Stomach (tissue), 9 donors: ENCODE measurements around the gene TENT5C. TPM values are rescaled to one million over a fixed set of nuclear protein-coding genes. Genes with fewer than 3 reads are reported as not detected.

ENCODE experiments used
- DNase-seq, 2 donors: peaks; one replicate each; pipeline versions ENCODE4 v3.0.0 to v3.0.0-alpha.2; 2013 to 2019
- H3K27ac ChIP-seq, 5 donors: fragments of 200-600 bp in 4 of 5; sonication (generic) in 4 of 5; one replicate each; pipeline ENCODE4 v1.5.1; 2013 to 2019; ENCODE audit warnings: mild to moderate bottlenecking in 1 of 5, moderate library complexity in 1 of 5
- H3K27me3 ChIP-seq, 3 donors: fragments of 200-600 bp; sonication (generic); one replicate each; pipeline ENCODE4 v1.5.1; 2017 to 2019; ENCODE audit warnings: mixed run types in 1 of 3
- H3K36me3 ChIP-seq, 4 donors: fragments of 200-600 bp; sonication (generic); 1 replicate in 3 of 4; 2 replicates in 1 of 4; pipeline ENCODE4 v1.5.1; 2016 to 2019
- H3K4me1 ChIP-seq, 4 donors: fragments of 200-600 bp; sonication (generic); one replicate each; pipeline ENCODE4 v1.5.1; 2016 to 2019
- H3K4me3 ChIP-seq, 4 donors: fragments of 200-600 bp; sonication (generic) in 3 of 4; one replicate each; pipeline ENCODE4 v1.5.1; 2016 to 2019; ENCODE audit warnings: mild to moderate bottlenecking in 1 of 4
- H3K9me3 ChIP-seq, 4 donors: fragments of 200-600 bp; sonication (generic); one replicate each; pipeline ENCODE4 v1.5.1; 2016 to 2019
- CTCF ChIP-seq, 7 experiments: fragments of 450-650 bp in 4 of 7; fragments of 200-600 bp in 3 of 7; sonication (generic) in 3 of 7; IDR thresholded peaks; one replicate each; pipeline ENCODE4 v1.5.1; 2016 to 2019; ENCODE audit warnings: antibody characterized with exemption in 7 of 7, control low read depth in 2 of 7, mild to moderate bottlenecking in 1 of 7
- EP300 ChIP-seq: sonication (generic); formaldehyde crosslinking; IDR thresholded peaks from one replicate; pipeline ENCODE4 v1.6.1; 2017; ENCODE audit warnings: antibody characterized with exemption
- POLR2A ChIP-seq, 4 donors: fragments of 450-650 bp; IDR thresholded peaks; one replicate each; pipeline ENCODE4 v1.6.1; 2016; ENCODE audit warnings: antibody characterized with exemption in 4 of 4, control low read depth in 2 of 4, mild to moderate bottlenecking in 1 of 4, moderate library complexity in 1 of 4
- POLR2AphosphoS5 ChIP-seq, 3 donors: sonication (generic); formaldehyde crosslinking; IDR thresholded peaks; one replicate each; pipeline ENCODE4 v1.6.1; 2016; ENCODE audit warnings: antibody characterized with exemption in 3 of 3
- WGBS, 5 donors: extraction: QIAGEN DNeasy Blood & Tissue Kit in 3 of 5; methylation state at CpG; one replicate each; pipeline versions ENCODE4 v1.1.5 to v1.1.7; 2013 to 2018; 5-methylcytosine and 5-hydroxymethylcytosine counted together
- intact Hi-C: fragments of 100-400 bp; cut with DNase I; formaldehyde crosslinking; loops from one replicate; pipeline ENCODE4 v1.15.1; 2023; ENCODE audit warnings: low total_unique reads
- polyA plus RNA-seq, 3 donors: library from polyadenylated mRNA; stranded (reverse); fragments of 200-250 nt; gene quantifications; one replicate each; pipeline ENCODE4 v1.2.3, GENCODE V29; 2013
- total RNA-seq, 5 donors: library from RNA; depleted of rRNA; stranded (reverse); fragments of >200 nt; gene quantifications; one replicate each; pipeline versions ENCODE4 v1.1.0 to v1.2.3, GENCODE V29; 2014 to 2016
- donor health status: healthy with polysubstance abuse.
- donor health status: Bipolar disorder and iron deficiency.
- donor health status: healthy.

The TENT5C gene
- total and polyA plus RNA-seq, 8 donors = 6.0 to 28.1 (median 11.4) TPM

DNA sequence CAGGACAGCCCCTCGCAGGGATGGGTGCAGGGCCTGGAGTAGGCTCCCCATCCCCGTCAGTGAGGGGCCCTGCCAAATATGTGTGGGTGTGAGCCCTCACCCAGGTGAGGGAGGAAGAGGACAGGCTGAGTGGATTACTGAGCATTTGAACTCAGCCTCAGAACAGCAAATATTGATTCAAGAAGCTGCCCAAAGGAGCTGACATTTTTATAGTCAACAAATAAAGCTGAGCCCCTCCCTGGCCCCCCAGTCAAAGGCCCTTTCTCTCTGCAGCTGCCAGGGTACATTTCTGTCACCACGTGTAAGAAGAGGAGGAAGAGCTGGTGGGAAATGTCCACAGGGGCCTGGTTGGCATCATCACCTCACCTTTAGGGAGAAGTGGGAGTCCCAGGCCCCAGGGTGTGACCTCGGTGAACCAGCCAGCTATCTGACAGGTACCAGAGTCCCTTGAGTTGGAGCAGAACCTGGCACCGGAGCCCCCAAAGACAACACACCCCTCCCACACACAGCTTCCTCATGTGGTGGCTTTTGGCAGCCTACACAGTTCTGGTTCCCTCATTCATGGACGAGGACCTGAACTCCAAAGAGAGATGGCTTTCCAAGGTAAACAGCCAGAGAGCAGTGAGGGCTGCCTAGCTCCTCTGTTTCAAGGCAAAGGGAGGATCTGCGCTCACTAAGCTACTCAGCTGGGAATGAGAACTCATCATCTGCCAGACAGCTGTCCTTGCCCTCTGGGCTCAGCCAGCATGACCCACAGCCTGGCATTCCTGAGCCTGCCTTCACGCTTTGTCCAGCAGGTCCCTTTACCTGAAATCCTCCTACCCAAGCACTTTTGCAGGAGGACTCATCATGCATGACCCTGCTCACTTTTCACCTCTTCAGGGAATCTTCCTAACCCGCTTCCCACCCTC is 43.0 kb upstream of the TENT5C start:
- Histone ChIP-seq H3K4me1 (peaks cover 21 to 49% (median 32%) of the 10 kb centered on the region in 4 donors), H3K9me3 (peaks cover 0 to 5% (median 0%) of the 10 kb centered on the region in 4 donors), H3K4me3 (no peak overlapping the region), H3K36me3 (no peaks in the 10 kb centered on the region), H3K27ac (peak overlapping the region; percentile 59 to 71 (median 61)), H3K27me3 (no peaks in the 10 kb centered on the region)
- 36 to 58% (median 47%) methylated on average over 9 of the region's 9 CpGs for WGBS, 5 donors
- peak; percentile 53 to 80 for DNase-seq
- intact Hi-C loops = no loop called here
- no peak for TF ChIP-seq EP300
- TF ChIP-seq POLR2A (IDR thresholded peaks at IDR 0.05) = no peak
- no peak for TF ChIP-seq POLR2AphosphoS5 (IDR thresholded peaks at IDR 0.05)

- Histone ChIP-seq H3K9me3 (peaks cover 0 to 5% (median 0%) of the 10 kb centered on the region in 4 donors), H3K36me3 (no peaks in the 10 kb centered on the region), H3K4me1 (peaks cover 21 to 49% (median 32%) of the 10 kb centered on the region in 4 donors), H3K4me3 (no peak overlapping the region), H3K27ac (peak overlapping the region; percentile 59 to 71 (median 61)), H3K27me3 (no peaks in the 10 kb centered on the region)
- intact Hi-C loops = no loop called here
- WGBS, 5 donors = 67 to 86% (median 80%) methylated on average over 4 of the region's 4 CpGs
- no peak for DNase-seq
- TF ChIP-seq POLR2A (IDR thresholded peaks at IDR 0.05) (no peak), EP300 (no peak), POLR2AphosphoS5 (IDR thresholded peaks at IDR 0.05) (no peak), CTCF (IDR thresholded peaks at IDR 0.05) (no peak)
These were observed 42.4 kb upstream of the TENT5C start for GRCh38 chr1:117563492-117563875.

DNA sequence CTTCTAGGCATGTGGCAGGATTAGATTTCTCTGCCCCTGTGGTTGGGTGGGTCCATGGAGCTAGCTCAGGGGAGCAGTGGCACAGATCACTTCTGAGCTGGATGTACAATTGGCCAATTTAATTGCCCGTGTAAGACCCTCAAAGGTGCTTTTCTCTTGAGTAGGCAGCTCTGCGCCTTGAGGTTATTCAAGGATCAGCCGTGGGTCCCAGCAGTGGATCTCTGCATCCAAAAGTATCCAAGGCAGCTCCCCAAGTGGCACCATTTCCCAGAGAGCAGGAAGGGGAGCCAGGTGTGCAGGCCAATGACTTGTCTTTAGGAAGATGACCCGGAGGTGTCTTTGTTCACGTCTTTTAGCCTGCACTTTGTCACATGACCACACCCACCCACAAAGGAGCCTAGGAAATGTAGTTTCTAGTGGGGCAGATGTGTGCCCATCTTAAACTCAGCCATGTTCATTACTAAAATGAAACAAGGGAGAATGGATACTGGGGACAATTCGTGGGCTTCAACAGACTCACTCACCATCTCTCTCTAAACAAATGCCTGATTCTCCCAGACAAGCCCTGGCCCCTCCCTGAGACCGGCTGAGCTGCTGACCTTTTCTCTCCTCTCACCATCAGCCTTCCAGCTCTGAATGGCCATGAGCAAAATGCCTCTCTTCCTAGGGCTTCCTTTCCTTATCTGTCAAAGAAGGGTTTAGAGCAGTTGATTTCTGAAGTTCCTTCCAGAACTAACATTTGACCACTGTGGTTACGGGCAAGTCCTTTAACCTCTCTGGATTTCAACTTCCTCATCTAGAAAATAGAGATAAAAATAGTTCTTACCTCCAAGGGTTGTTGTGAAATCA is 41.4 kb upstream of the TENT5C start:
- H3K27me3 ChIP-seq = no peaks in the 10 kb centered on the region
- H3K27ac ChIP-seq = peak overlapping the region in 3 of 5 donors; percentile 8 to 61 (median 9)
- H3K36me3 ChIP-seq = no peaks in the 10 kb centered on the region
- intact Hi-C loops = no loop called here
- DNase-seq = no peak
- TF ChIP-seq CTCF (IDR thresholded peaks at IDR 0.05) = no peak
- no peak for TF ChIP-seq POLR2AphosphoS5 (IDR thresholded peaks at IDR 0.05)
- TF ChIP-seq POLR2A (IDR thresholded peaks at IDR 0.05) = no peak
- no peak for TF ChIP-seq EP300
- H3K4me3 ChIP-seq = no peak overlapping the region
- H3K9me3 ChIP-seq = no peaks in the 10 kb centered on the region
- H3K4me1 ChIP-seq = peaks cover 21 to 49% (median 33%) of the 10 kb centered on the region in 4 donors
- WGBS, 5 donors = 57 to 72% (median 67%) methylated on average over 8 of the region's 8 CpGs

DNA sequence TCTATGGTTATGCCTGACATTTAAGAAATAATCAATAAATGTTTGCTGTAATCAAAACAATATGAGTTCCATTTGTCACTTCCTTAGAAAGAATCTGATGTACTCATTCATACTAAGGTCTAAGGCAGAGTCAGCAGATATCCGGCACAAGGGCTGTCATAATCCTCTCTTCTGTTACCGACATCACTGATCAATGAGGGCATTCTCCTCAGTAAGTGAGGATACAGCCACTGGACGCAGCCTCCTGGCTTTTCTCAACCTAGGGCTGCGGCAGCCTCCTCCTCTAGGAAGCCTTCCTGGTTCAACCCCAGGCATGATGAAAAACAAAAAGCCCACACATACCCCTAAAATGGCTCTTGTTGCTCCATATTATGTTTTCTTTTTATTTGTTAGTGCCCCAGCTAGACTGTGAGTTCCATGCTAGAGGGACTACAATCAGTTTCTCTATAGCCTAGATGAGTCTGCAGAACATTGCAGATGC is 40.7 kb upstream of the TENT5C start:
- no peaks in the 10 kb centered on the region for H3K36me3 ChIP-seq
- WGBS, 5 donors = 72 to 92% (median 87%) methylated on average over 4 of the region's 4 CpGs
- intact Hi-C loops = no loop called here
- peaks cover 21 to 49% (median 36%) of the 10 kb centered on the region in 4 donors for H3K4me1 ChIP-seq
- H3K27ac ChIP-seq = peak overlapping the region in 1 of 5 donors; percentile 8
- no peaks in the 10 kb centered on the region for H3K9me3 ChIP-seq
- no peak overlapping the region for H3K4me3 ChIP-seq
- TF ChIP-seq POLR2A (IDR thresholded peaks at IDR 0.05) (no peak), EP300 (no peak), POLR2AphosphoS5 (IDR thresholded peaks at IDR 0.05) (no peak)
- H3K27me3 ChIP-seq = no peaks in the 10 kb centered on the region
- no peak for DNase-seq
